Esophagus squamous epithelium (tissue), 5 donors: Measurements from ENCODE around the gene PIP5K1B. TPM values are rescaled to one million over a fixed set of nuclear protein-coding genes. Genes with fewer than 3 reads are reported as not detected.

Experiments
- DNase-seq: peaks from one replicate; lab custom pipeline; 2025; lab: John Stamatoyannopoulos, UW
- H3K27ac ChIP-seq, 4 donors: fragments of 200-600 bp; sonication (generic); one replicate each; pipeline ENCODE4 v1.5.1; 2016 to 2019; ENCODE audit warnings: mild to moderate bottlenecking in 1 of 4
- H3K27me3 ChIP-seq, 4 donors: fragments of 200-600 bp; sonication (generic); 1 replicate in 3 of 4; 2 replicates in 1 of 4; pipeline versions ENCODE4 v1.5.1 to v1.6.0; 2017 to 2021; ENCODE audit warnings: antibody characterized with exemption in 1 of 4
- H3K36me3 ChIP-seq, 3 donors: fragments of 200-600 bp; sonication (generic); one replicate each; pipeline ENCODE4 v1.5.1; 2016 to 2019
- H3K4me1 ChIP-seq, 3 donors: fragments of 200-600 bp; sonication (generic); one replicate each; pipeline ENCODE4 v1.5.1; 2017 to 2019
- H3K4me3 ChIP-seq, 4 donors: fragments of 200-600 bp; sonication (generic); 1 replicate in 3 of 4; 2 replicates in 1 of 4; pipeline ENCODE4 v1.5.1; 2016 to 2019; ENCODE audit warnings: mild to moderate bottlenecking in 2 of 4, moderate library complexity in 1 of 4
- H3K9me3 ChIP-seq, 3 donors: fragments of 200-600 bp; sonication (generic); one replicate each; pipeline ENCODE4 v1.5.1; 2016 to 2019
- CTCF ChIP-seq, 6 experiments: fragments of 450-650 bp in 4 of 6; fragments of 200-600 bp in 2 of 6; sonication (generic) in 2 of 6; IDR thresholded peaks; one replicate each; pipeline ENCODE4 v1.5.1; 2016 to 2019; ENCODE audit warnings: antibody characterized with exemption in 6 of 6, mild to moderate bottlenecking in 4 of 6, moderate library complexity in 4 of 6
- POLR2A ChIP-seq, 4 donors: fragments of 450-650 bp; IDR thresholded peaks; one replicate each; pipeline ENCODE4 v1.6.1; 2017; ENCODE audit warnings: antibody characterized with exemption in 4 of 4, mild to moderate bottlenecking in 4 of 4, moderate library complexity in 3 of 4
- WGBS, 2 donors: methylation state at CpG; one replicate each; pipeline ENCODE4 v1.1.5; 2018; 5-methylcytosine and 5-hydroxymethylcytosine counted together
- intact Hi-C: fragments of 100-400 bp; cut with DNase I; formaldehyde crosslinking; loops from one replicate; pipeline ENCODE4 v1.15.0; 2022
- total RNA-seq, 4 donors: library from RNA; depleted of rRNA; stranded (reverse); fragments of >200 nt; gene quantifications; one replicate each; pipeline ENCODE4 v1.1.0, GENCODE V29; 2016
- donor health status: DM: yes; HTN: yes; CAD: no.

The PIP5K1B gene
- total RNA-seq, 4 donors from 2014 or later = 0.38 to 0.97 (median 0.56) TPM; not detected in 1

DNA sequence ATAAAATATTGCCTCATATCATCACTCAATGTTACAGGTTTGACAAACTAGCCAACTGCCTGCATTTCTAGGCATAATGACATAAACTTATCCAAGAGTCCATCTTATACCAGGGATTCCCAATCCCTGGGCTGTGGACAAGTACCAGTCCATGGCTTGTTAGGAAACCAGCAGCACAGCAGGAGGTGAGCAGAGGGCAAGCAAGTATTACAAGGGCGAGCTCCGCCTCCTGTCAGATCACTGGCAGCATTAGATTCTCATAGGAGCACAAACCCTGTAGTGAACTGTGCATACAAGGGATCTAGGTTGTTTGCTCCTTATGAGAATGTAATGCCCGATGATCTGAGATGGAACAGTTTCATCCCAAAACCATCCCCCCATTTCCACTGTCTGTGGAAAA lies 164.0 kb downstream of the PIP5K1B start:
- intact Hi-C loops = no loop called here
- Histone ChIP-seq H3K4me3 (no peak overlapping the region), H3K27ac (no peak overlapping the region)

GRCh38 chr9:68870086-68870485 lies 165.0 kb downstream of the PIP5K1B start:
- peak overlapping the region in 1 of 4 donors; percentile 4 for H3K27ac ChIP-seq
- no peaks in the 10 kb centered on the region for H3K9me3 ChIP-seq
- H3K36me3 ChIP-seq = no peaks in the 10 kb centered on the region
- no peak for DNase-seq
- no peaks in the 10 kb centered on the region for H3K27me3 ChIP-seq
- WGBS, 2 donors = 35 to 43% methylated on average over 4 of the region's 4 CpGs
- H3K4me1 ChIP-seq = peaks cover 0 to 6% (median 0%) of the 10 kb centered on the region in 3 donors
- TF ChIP-seq POLR2A (IDR thresholded peaks at IDR 0.05) (no peak), CTCF (IDR thresholded peaks at IDR 0.05) (no peak)
- no peak overlapping the region for H3K4me3 ChIP-seq
- intact Hi-C loops = no loop called here

More for the DNA sequence above, 164.0 kb downstream of the PIP5K1B start:
- no peak for DNase-seq
- no peak for TF ChIP-seq POLR2A (IDR thresholded peaks at IDR 0.05)
- peaks cover 0 to 6% (median 0%) of the 10 kb centered on the region in 3 donors for H3K4me1 ChIP-seq
- H3K9me3 ChIP-seq = no peaks in the 10 kb centered on the region
- 71% methylated on average over 3 of the region's 3 CpGs for WGBS, 2 donors
- no peaks in the 10 kb centered on the region for H3K27me3 ChIP-seq
- no peaks in the 10 kb centered on the region for H3K36me3 ChIP-seq

DNA sequence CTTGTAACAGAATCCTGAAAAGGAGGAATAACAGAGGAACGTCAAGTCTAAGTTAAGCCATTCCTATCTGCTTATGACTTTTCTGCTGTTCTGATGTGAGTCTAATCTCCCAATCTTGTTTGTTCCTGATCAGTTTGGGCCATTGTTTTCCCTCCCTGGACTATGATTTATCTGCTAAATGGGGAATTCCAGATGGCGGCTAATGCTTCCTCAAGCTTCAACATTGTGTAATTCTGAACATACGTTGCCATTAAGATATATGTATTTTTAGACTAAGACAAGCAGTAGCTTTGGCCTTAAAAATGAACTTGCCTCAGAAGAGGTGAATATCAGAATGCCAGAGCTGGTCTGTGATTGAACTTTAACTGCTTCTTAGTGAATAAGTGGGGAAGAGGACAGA lies 166.2 kb downstream of the PIP5K1B start:
- Histone ChIP-seq H3K27ac (no peak overlapping the region), H3K4me3 (no peak overlapping the region), H3K27me3 (no peaks in the 10 kb centered on the region), H3K36me3 (no peaks in the 10 kb centered on the region), H3K9me3 (no peaks in the 10 kb centered on the region), H3K4me1 (peaks cover 0 to 6% (median 0%) of the 10 kb centered on the region in 3 donors)
- 34 to 42% methylated on average over 3 of the region's 3 CpGs for WGBS, 2 donors
- no peak for DNase-seq
- TF ChIP-seq CTCF (IDR thresholded peaks at IDR 0.05) = no peak
- no peak for TF ChIP-seq POLR2A (IDR thresholded peaks at IDR 0.05)
- intact Hi-C loops = no loop called here

GRCh38 chr9:68872026-68872501 lies 167.0 kb downstream of the PIP5K1B start:
- H3K9me3 ChIP-seq = no peaks in the 10 kb centered on the region
- no peaks in the 10 kb centered on the region for H3K27me3 ChIP-seq
- DNase-seq = no peak
- peaks cover 0 to 6% (median 0%) of the 10 kb centered on the region in 3 donors for H3K4me1 ChIP-seq
- H3K27ac ChIP-seq = no peak overlapping the region
- intact Hi-C loops = no loop called here
- H3K36me3 ChIP-seq = no peaks in the 10 kb centered on the region
- 37 to 45% methylated on average over 7 to 8 of the region's 8 CpGs for WGBS, 2 donors
- H3K4me3 ChIP-seq = no peak overlapping the region
- TF ChIP-seq CTCF (IDR thresholded peaks at IDR 0.05) (no peak), POLR2A (IDR thresholded peaks at IDR 0.05) (no peak)

- DNase-seq = no peak
- WGBS, 2 donors = 90 to 93% methylated on average over 6 of the region's 6 CpGs
Observed at GRCh38 chr9:68873179-68873578, 168.1 kb downstream of the PIP5K1B start.

More at GRCh38 chr9:68873179-68873578, 168.1 kb downstream of the PIP5K1B start:
- Histone ChIP-seq H3K4me3 (no peak overlapping the region), H3K27ac (no peak overlapping the region), H3K9me3 (no peaks in the 10 kb centered on the region), H3K4me1 (peaks cover 0 to 6% (median 0%) of the 10 kb centered on the region in 3 donors), H3K27me3 (no peaks in the 10 kb centered on the region), H3K36me3 (no peaks in the 10 kb centered on the region)
- intact Hi-C loops = no loop called here
- TF ChIP-seq POLR2A (IDR thresholded peaks at IDR 0.05) (no peak), CTCF (IDR thresholded peaks at IDR 0.05) (no peak)
